ENCODE results near the gene ZNF653.
A peak's percentile ranks its signal among the peaks of the same experiment; 100 is the strongest.
"Not testable (repeated sequence)": the region's sequence is repeated elsewhere in the genome, so short reads cannot be mapped to it uniquely, and the experiment has no call there.

ZNF653 gene

DNA sequence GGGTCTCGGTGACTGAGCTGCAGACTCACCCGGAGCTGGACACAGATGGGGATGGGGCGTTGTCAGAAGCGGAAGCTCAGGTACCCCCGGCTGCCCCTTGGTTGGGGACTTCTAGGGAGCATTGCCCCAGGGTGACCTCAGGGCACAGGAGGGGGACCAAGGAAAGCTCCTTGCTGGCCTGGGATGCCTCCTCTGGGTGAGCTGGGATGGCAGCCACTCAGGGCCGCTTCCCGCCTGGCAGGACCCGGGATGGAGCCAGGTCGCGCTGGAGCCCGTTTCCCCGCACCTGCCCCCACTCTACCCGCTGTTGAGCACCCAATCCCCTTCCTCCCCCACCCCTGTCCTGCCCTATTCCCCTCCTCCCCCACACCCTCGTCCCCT is 59.4 kb downstream of the ZNF653 start:
- no peak overlapping the region for H3K4me3 ChIP-seq (ENCODE audit: low read depth, low read length)
- TF ChIP-seq, protein P1, sequence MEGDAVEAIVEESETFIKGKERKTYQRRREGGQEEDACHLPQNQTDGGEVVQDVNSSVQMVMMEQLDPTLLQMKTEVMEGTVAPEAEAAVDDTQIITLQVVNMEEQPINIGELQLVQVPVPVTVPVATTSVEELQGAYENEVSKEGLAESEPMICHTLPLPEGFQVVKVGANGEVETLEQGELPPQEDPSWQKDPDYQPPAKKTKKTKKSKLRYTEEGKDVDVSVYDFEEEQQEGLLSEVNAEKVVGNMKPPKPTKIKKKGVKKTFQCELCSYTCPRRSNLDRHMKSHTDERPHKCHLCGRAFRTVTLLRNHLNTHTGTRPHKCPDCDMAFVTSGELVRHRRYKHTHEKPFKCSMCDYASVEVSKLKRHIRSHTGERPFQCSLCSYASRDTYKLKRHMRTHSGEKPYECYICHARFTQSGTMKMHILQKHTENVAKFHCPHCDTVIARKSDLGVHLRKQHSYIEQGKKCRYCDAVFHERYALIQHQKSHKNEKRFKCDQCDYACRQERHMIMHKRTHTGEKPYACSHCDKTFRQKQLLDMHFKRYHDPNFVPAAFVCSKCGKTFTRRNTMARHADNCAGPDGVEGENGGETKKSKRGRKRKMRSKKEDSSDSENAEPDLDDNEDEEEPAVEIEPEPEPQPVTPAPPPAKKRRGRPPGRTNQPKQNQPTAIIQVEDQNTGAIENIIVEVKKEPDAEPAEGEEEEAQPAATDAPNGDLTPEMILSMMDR (IDR thresholded peaks at IDR 0.05; ENCODE audit: low read depth, low read length): no peak

DNA sequence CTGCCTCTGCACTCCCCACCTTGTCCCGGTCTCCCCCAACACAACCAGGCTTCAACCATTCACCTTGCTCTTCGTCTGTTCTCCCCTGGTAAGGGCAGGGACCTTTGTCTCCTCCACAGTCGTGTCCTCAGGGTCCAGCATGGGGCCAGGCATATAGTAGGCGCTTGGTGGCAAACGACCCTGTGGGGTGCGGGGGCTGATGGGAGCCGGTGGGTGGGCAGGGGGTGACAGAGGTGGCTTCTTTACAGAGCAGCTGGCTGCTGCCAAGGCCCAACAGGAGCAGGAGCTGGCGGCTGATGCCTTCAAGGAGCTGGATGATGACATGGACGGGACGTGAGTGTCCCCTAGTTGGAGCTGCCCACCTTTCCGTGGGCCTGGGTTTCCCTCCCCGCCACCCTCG is 60.5 kb downstream of the ZNF653 start:
- H3K4me3 ChIP-seq (ENCODE audit: low read depth, low read length): no peak overlapping the region
- TF ChIP-seq, protein P1 (IDR thresholded peaks at IDR 0.05; ENCODE audit: low read depth, low read length): no peak

DNA sequence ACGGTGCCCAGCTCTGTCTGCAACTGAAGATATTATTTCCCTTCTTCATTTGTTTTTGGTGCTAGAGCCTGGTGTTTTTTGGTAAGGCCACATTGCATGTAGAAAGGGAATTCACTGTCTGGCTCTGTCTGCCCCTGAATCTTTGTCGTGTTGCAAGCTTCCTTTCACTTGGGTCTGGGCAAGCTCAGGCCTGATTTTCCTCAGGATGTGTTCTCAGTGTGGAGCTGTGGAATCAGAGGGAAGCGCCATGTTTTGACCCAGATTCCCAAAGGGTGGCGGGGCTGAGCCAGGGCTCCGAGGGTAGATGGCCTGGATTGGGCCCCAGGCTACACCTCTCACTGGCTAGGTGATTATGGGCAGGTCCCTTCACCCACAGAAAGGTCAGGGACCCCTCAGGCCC is 61.6 kb downstream of the ZNF653 start:
- no peak overlapping the region for H3K4me3 ChIP-seq (ENCODE audit: low read depth, low read length)
- TF ChIP-seq, protein P1 (IDR thresholded peaks at IDR 0.05; ENCODE audit: low read depth, low read length): no peak

DNA sequence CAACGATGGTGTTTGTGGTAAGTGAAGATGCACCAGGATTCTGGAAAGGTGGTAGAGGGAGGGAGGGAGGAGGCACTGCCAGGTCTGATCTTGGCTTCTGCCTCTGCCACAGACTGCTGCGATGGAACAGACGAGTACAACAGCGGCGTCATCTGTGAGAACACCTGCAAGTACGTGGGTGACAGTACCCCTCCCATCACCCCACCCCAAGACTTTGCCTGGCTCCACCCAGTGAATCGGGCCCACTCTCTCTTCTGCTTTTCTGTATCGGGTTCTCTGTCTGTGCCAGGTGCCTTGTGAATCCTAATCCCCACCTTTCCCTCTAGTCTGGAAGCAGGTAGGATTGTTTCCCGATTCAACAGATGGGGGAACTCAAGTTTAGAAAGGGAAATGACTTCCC is 67.7 kb downstream of the ZNF653 start:
- TF ChIP-seq, protein P1 (IDR thresholded peaks at IDR 0.05; ENCODE audit: low read depth, low read length): no peak
- H3K4me3 ChIP-seq (ENCODE audit: low read depth, low read length): no peak overlapping the region

DNA sequence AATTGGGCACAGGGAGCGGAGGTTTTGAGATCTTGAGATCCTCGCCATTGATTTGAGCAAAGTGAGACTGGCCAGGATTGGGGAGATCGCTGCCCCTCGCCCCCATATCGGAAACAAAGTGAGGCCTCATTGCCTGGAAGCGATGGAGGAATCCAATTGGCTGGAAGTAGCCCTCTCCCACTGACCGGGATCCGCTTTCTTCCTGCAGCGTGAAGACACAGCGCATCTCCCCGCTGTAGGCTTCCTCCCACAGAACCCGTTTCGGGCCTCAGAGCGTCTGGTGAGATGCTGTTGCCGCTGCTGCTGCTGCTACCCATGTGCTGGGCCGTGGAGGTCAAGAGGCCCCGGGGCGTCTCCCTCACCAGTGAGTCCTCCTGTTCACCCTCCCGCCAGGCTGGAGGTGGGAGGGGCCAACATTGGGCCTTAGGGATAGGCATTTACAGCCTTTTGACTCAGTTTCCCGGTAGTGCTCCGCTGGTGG is 69.8 kb downstream of the ZNF653 start:
- H3K4me3 ChIP-seq (ENCODE audit: low read depth, low read length): peak overlapping the region; percentile 96
- TF ChIP-seq, protein P1 (IDR thresholded peaks at IDR 0.05; ENCODE audit: low read depth, low read length): no peak

DNA sequence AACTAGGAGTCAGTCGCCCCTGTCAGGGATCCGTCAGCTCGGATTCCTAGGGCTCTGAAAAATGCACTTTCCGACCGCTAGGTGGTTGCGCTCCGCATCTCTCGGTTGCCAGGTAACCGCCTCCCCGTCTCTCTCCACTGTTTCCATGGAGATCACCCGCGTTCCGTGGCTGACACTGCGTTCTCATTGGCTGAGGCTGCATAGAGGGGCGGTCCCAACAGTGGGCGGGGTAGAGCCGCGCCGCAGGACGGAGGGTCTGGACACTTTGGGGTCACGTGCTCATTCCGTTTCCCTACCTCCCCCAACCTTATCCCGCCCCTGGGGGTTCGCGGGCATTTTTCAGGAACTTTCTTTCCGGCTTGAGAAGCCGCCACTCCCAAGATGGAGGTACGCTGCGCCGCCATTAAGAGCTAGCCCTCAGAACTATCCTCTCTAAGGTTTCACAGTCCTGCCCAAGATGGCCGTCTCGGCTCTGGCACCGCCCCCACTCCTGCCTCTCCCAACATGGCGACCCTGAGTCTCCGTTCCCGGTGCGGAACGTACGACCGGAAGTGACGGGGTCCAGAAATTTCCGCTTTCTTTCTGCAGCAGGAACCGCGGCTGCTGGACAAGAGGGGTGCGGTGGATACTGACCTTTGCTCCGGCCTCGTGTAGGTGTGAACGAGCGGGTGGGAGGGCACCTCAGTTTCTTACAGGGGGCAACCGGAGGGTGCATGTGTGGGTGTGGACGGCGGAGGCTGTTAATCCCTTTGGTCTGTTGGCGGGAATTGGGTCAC is 70.4 kb downstream of the ZNF653 start, which contains the start of the genes ODAD3 and PRKCSH:
TSS of gene ODAD3 (minus strand) at position 65 of the 776 bp plus-strand sequence. CDS start 105 bp downstream, outside the sequence.
TSS of gene PRKCSH (plus strand) at position 579 of the 776 bp plus-strand sequence. CDS start 483 bp downstream, outside the sequence.
- TF ChIP-seq, protein P1 (IDR thresholded peaks at IDR 0.05; ENCODE audit: low read depth, low read length): peak; percentile 80
- peak within 1 kb of the TSS; percentile 96 for H3K4me3 ChIP-seq (ENCODE audit: low read depth, low read length)

DNA sequence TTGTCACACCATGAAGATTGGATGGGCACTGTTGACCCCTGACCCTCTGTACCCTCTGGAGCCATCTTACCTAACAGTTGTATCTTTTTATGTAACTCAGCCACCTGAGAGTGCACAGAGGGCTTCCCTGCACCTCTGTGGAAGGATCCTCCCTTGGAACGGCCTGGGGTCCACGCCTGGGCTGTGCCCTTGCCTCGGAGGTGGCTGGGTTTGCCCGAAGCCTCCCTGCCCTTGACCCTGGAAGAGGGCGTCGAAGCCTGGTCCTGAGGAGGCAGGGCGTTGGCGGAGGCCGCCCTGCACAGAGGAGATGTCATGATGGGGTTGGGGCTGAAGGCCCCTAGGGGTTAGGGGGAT is 71.0 kb downstream of the ZNF653 start:
- TF ChIP-seq, protein P1 (IDR thresholded peaks at IDR 0.05; ENCODE audit: low read depth, low read length): no peak

DNA sequence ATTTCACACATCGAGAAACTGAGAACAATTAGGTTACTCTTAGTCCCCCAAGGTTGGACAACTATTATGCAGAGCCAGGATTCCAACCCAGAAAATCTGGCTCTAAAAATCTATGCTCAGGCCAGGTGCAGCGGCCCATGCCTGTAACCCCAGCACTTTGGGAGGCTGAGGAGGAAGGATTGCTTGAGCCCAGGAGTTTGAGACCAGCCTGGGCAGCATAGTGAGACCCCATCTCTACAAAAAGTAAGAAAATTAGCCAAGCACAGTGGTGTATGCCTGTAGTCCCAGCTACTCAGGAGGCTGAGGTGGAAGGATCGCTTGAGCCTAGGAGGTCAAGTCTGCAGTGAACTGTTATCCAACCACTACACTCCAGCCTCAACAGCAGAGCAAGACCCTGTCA is 72.1 kb downstream of the ZNF653 start:
- H3K4me3 ChIP-seq (ENCODE audit: low read depth, low read length): not testable (repeated sequence)

More for the DNA sequence above, 71.0 kb downstream of the ZNF653 start:
- peak overlapping the region; percentile 96 for H3K4me3 ChIP-seq (ENCODE audit: low read depth, low read length)

Measured in WI38 (cell line).